ENCODE measurements around the gene FADD. TPM values are rescaled to one million over a fixed set of nuclear protein-coding genes. Genes with fewer than 3 reads are reported as not detected.
A peak's percentile ranks its signal among the peaks of the same experiment; 100 is the strongest.

FADD gene
- total RNA-seq, 2 donors from 2014 or later = 9.1 to 14.2 TPM

DNA sequence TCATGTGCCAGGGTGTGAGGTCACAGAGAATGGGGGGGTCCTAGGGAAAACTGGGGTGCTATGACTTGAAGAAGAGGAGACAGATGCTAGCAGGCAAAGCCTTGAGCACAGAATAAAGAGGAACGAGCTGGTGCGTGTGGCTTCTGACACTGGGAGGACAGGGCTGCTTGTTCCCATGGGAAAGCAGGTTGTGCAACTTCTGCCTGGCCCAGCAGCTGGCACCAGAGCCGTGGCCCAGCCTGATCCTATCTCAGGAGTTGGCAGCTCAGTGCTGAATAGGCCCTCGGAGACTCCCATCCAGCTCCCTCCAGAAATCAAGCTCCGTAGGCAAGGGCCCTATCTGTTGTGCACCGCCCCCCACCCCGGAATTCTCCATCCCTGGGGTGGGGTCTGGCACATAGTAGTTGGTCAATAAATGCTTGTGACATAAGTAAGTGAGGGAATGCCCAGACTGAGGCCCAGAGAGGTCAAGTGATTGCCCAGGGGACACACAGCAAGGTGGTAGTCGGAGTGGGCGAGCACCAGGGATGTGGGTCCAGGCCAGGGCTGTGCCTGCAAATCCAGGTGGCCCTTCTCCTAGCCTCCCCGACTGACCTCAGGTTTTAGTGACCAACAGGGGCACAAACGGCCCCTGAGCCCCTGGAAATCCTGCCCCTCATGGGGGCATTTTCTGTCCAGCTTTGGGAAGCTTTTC, 19.5 kb upstream of the FADD start:
- no peaks in the 10 kb centered on the region for H3K36me3 ChIP-seq (replicated peaks in 1 of 2; ENCODE audit: insufficient read depth in 1 of 2, low read depth in 2 of 2)
- intact Hi-C loops (cut with DNase I) = loop anchor here (10.0 kb wide), 1 partner anchor 489 kb away; no protein-coding TSS in a partner anchor
- H3K27me3 ChIP-seq = no peaks in the 10 kb centered on the region
- no peaks in the 10 kb centered on the region for H3K4me1 ChIP-seq
- no peak overlapping the region for H3K4me3 ChIP-seq
- no peaks in the 10 kb centered on the region for H3K9me3 ChIP-seq
- no peak overlapping the region for H3K27ac ChIP-seq
- peak; percentile 56 for ATAC-seq
- peak in 2 of 4 donors; percentile 20 to 34 for DNase-seq
- 29 to 45% methylated on average over 11 of the region's 11 CpGs for WGBS, 2 donors
- TF ChIP-seq, protein P1, sequence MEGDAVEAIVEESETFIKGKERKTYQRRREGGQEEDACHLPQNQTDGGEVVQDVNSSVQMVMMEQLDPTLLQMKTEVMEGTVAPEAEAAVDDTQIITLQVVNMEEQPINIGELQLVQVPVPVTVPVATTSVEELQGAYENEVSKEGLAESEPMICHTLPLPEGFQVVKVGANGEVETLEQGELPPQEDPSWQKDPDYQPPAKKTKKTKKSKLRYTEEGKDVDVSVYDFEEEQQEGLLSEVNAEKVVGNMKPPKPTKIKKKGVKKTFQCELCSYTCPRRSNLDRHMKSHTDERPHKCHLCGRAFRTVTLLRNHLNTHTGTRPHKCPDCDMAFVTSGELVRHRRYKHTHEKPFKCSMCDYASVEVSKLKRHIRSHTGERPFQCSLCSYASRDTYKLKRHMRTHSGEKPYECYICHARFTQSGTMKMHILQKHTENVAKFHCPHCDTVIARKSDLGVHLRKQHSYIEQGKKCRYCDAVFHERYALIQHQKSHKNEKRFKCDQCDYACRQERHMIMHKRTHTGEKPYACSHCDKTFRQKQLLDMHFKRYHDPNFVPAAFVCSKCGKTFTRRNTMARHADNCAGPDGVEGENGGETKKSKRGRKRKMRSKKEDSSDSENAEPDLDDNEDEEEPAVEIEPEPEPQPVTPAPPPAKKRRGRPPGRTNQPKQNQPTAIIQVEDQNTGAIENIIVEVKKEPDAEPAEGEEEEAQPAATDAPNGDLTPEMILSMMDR (IDR thresholded peaks at IDR 0.05) = no peak
- TF ChIP-seq POLR2A (IDR thresholded peaks at IDR 0.05) = no peak

- DNase-seq (no peak), ATAC-seq (no peak)
- TF ChIP-seq POLR2A (IDR thresholded peaks at IDR 0.05) = no peak
- TF ChIP-seq, protein P1 (IDR thresholded peaks at IDR 0.05) = no peak
- no peaks in the 10 kb centered on the region for H3K36me3 ChIP-seq (replicated peaks in 1 of 2; ENCODE audit: insufficient read depth in 1 of 2, low read depth in 2 of 2)
- H3K4me3 ChIP-seq = no peak overlapping the region
- H3K27ac ChIP-seq = no peak overlapping the region
- intact Hi-C loops (cut with DNase I) = loop anchor here (10.0 kb wide), 1 partner anchor 490 kb away; no protein-coding TSS in a partner anchor
- 77 to 83% methylated on average over 9 of the region's 9 CpGs for WGBS, 2 donors
- H3K4me1 ChIP-seq = no peaks in the 10 kb centered on the region
- H3K9me3 ChIP-seq = no peaks in the 10 kb centered on the region
- H3K27me3 ChIP-seq = no peaks in the 10 kb centered on the region
Measured at GRCh38 chr11:70184396-70184795, 18.7 kb upstream of the FADD start.

DNA sequence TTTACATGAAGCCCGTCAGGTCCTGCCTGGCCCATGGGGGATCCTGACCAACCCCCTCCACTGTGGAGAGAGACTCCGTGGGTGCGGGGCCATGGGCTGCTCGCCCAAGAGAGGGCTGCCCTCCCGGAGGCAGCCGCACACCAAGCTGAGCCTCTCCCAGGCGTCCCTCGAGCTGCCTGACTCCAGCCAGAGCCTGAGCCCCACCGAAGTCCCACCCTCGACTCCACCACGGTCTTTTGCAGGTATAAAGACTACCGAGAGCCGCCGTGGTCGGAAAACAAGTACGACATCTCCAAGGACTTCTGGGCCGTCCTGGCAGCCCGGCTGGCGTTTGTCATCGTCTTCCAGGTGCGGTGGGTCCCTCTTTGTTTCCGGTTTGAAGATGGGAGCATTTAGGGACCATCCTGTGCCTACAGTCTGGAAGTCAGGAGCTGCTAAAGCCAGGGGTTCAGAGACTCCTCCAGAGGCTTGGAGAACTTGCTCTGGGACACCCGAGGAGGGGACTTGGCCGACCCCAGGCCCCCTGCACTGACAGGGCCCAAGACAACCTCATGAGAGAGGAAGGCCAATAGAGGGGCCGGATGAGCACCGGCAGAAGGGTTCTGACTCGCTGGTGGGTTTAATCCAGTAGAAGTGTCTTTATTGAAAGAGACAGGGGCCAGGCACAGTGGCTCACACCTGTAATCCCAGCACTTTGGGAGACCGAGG, 17.6 kb upstream of the FADD start:
- ATAC-seq (no peak), DNase-seq (no peak)
- Histone ChIP-seq H3K27me3 (no peaks in the 10 kb centered on the region), H3K36me3 (replicated peaks in 1 of 2; ENCODE audit: insufficient read depth in 1 of 2, low read depth in 2 of 2) (no peaks in the 10 kb centered on the region), H3K27ac (no peak overlapping the region), H3K9me3 (no peaks in the 10 kb centered on the region), H3K4me3 (no peak overlapping the region), H3K4me1 (no peaks in the 10 kb centered on the region)
- WGBS, 2 donors = 76 to 77% methylated on average over 20 to 27 of the region's 28 CpGs
- intact Hi-C loops (cut with DNase I) = loop anchor here (10.0 kb wide), 1 partner anchor 491 kb away; no protein-coding TSS in a partner anchor
- no peak for TF ChIP-seq POLR2A (IDR thresholded peaks at IDR 0.05)
- TF ChIP-seq, protein P1 (IDR thresholded peaks at IDR 0.05) = no peak

DNA sequence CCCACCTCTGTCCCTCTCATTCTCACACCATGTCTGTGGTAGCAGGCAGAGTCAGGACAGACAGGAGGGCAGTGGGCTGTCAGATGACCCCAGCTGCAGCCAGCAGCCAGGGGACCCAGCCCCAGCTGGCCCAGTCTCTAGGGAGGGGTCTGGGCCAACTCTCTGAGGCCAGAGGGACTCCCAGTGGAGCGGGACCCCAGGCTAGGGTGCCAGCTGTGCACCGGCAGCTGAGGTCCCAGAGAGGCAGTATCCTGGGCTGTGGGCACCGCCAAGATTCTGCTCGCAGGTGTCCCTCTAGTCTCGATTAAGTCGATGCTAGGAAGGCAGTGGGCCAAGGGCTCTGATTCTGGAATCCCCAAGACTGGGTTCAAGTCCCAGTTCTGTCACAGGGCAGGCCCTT, 16.7 kb upstream of the FADD start:
- H3K36me3 ChIP-seq (replicated peaks in 1 of 2; ENCODE audit: insufficient read depth in 1 of 2, low read depth in 2 of 2) = no peaks in the 10 kb centered on the region
- ATAC-seq = no peak
- WGBS, 2 donors = 68 to 81% methylated on average over 5 to 6 of the region's 6 CpGs
- H3K27me3 ChIP-seq = no peaks in the 10 kb centered on the region
- H3K4me1 ChIP-seq = no peaks in the 10 kb centered on the region
- H3K27ac ChIP-seq = no peak overlapping the region
- no peak overlapping the region for H3K4me3 ChIP-seq
- intact Hi-C loops (cut with DNase I) = loop anchor here (10.0 kb wide), 1 partner anchor 492 kb away; no protein-coding TSS in a partner anchor
- TF ChIP-seq, protein P1 (IDR thresholded peaks at IDR 0.05) = no peak
- no peak for TF ChIP-seq POLR2A (IDR thresholded peaks at IDR 0.05)
- H3K9me3 ChIP-seq = no peaks in the 10 kb centered on the region
- DNase-seq = no peak

Measured in body of pancreas (tissue), 4 donors.